ENCODE measurements around the gene TGFBRAP1.
A peak's percentile ranks its signal among the peaks of the same experiment; 100 is the strongest.

Gene TGFBRAP1

DNA sequence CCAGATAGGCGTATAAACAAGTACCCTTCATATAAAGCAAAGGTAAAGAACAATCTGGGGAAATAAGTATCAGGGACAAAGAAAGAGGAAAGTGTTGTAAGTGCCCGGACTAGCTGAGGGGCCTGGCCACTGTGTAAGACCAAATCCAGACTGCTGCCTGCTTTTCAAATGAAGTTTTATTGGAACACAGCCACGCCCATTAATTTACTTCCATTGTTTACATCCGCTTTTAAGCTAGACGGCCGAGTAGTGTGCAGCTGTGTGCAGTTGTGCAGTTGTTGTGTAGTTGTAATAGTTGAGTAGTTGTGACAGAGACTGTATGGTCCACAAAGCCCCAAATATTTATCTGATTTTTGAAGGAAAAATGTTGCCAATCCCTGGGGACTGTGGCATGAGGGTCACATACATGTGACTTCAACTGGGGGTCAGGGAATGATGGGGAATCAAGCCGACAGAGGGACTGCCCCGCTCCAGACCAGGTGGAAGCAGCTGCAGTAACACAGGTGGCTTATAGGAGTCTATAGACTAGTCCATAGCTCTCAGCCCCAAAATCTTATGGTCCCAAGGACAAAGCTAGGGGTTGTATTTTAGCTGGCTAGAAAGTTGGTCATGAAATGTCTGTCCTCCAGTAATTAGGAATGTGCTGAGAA, 39.3 kb upstream of the TGFBRAP1 start:
- POLR2A ChIA-PET (ENCODE audit: low non-redundant PET), result no interaction called here
- H3K27ac ChIP-seq, result no peak overlapping the region
- TF ChIP-seq, protein P1, sequence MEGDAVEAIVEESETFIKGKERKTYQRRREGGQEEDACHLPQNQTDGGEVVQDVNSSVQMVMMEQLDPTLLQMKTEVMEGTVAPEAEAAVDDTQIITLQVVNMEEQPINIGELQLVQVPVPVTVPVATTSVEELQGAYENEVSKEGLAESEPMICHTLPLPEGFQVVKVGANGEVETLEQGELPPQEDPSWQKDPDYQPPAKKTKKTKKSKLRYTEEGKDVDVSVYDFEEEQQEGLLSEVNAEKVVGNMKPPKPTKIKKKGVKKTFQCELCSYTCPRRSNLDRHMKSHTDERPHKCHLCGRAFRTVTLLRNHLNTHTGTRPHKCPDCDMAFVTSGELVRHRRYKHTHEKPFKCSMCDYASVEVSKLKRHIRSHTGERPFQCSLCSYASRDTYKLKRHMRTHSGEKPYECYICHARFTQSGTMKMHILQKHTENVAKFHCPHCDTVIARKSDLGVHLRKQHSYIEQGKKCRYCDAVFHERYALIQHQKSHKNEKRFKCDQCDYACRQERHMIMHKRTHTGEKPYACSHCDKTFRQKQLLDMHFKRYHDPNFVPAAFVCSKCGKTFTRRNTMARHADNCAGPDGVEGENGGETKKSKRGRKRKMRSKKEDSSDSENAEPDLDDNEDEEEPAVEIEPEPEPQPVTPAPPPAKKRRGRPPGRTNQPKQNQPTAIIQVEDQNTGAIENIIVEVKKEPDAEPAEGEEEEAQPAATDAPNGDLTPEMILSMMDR (conservative IDR thresholded peaks at IDR 0.05; ENCODE audit: low read depth), result no peak
- CTCF ChIA-PET, result interaction anchor here (0.7 to 1.1 kb wide), 4 partner anchors 14 to 152 kb away, joined by 3 to 5 read pairs (median 4); no protein-coding TSS in a partner anchor
- no peak for DNase-seq (ENCODE audit: low spot score)

DNA sequence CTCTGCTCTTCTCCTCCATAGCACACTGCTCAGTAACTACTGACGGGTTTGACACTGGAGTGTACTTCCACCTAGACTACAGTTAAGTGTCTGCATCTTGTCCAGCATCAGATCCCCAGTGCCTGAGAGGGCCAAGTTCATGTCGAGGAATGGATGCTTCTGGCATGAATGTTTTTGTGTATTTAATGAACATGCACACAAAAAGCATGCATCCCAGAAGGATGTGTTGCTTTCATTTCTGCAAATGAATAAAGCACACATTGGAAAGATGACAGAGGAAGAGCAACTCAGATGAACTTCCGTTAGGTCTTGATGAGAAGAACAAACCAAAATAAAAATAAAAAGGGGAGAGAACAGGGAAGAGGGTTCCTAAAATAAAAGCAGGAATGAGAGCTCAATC, 35.7 kb upstream of the TGFBRAP1 start:
- TF ChIP-seq, protein P1 (conservative IDR thresholded peaks at IDR 0.05; ENCODE audit: low read depth), result no peak
- no peak overlapping the region for H3K27ac ChIP-seq
- ChIA-PET CTCF (no interaction called here), POLR2A (ENCODE audit: low non-redundant PET) (no interaction called here)
- DNase-seq (ENCODE audit: low spot score), result no peak

DNA sequence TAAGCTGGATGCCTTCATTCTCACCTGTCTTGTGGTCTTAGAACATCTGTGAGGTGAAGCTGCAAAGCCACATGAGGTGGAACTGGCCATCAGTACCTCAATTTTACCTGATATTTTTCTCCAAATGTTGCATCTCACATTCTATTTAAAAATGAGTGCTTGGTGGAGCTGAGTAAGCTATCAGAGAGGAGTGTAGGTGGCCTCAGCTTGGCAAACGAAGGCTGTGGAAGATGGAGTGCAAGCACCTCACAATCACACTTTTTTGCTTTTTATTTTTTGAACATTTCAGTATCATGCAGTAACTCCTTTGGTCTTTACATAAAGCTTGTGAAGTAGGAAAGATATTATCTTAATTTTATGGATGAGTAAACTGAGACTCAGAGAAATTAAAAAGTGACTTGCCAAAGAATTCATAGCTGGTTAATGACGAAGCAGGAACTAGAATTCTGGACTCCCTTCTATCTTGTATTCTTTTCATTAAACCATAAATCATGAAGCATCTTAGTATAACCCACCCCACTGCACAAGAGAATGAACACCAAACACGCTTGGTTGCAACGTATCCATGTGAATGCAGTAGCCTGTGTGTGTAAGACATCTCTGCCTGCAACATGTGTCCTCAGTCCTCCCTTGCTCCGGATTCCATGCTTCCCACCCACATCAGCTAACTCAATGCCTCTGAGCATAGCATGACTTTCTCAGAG, 35.1 kb upstream of the TGFBRAP1 start:
- TF ChIP-seq, protein P1 (conservative IDR thresholded peaks at IDR 0.05; ENCODE audit: low read depth), result no peak
- DNase-seq (ENCODE audit: low spot score), result no peak
- H3K27ac ChIP-seq, result no peak overlapping the region
- CTCF ChIA-PET, result no interaction called here
- POLR2A ChIA-PET (ENCODE audit: low non-redundant PET), result no interaction called here

DNA sequence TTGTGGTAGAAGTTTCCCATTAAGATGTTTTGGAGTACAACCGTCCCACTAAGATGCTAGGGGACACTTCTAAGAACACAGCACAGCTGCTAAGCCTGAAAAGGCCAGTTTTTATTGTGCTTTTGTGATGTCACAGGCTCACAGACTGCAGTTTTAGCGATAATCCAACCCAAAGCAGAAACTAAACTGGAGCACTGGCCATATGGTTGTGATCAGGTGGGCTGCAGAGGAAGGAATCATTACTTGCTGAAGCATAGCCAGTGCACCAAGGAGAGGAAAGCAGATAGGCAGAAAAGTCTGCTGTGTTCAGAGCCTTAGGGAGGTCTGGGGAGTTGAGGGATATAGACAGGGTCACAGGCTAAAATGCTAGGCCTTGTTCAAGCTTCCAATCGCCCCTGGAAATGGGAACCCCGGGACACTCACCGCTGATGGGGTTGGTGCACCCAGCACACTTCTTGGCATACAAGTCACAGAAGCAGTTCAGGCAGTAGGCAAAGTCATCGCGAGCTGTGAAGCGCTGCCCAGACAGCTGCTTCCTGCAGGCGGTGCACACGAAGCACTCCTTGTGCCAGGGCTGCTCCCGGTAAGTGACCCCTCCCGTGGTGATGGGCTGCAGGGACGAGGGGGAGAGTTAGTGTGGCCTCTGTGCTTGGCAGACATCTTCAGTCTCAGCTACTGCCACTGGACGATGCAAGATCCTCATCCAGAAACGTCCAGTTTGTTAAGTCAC, 33.5 kb upstream of the TGFBRAP1 start:
- TF ChIP-seq, protein P1 (conservative IDR thresholded peaks at IDR 0.05; ENCODE audit: low read depth), result no peak
- no peak for DNase-seq (ENCODE audit: low spot score)
- ChIA-PET CTCF (no interaction called here), POLR2A (ENCODE audit: low non-redundant PET) (no interaction called here)
- peak overlapping the region; percentile 18; the same call in 1 of the 2 replicates for H3K27ac ChIP-seq

DNA sequence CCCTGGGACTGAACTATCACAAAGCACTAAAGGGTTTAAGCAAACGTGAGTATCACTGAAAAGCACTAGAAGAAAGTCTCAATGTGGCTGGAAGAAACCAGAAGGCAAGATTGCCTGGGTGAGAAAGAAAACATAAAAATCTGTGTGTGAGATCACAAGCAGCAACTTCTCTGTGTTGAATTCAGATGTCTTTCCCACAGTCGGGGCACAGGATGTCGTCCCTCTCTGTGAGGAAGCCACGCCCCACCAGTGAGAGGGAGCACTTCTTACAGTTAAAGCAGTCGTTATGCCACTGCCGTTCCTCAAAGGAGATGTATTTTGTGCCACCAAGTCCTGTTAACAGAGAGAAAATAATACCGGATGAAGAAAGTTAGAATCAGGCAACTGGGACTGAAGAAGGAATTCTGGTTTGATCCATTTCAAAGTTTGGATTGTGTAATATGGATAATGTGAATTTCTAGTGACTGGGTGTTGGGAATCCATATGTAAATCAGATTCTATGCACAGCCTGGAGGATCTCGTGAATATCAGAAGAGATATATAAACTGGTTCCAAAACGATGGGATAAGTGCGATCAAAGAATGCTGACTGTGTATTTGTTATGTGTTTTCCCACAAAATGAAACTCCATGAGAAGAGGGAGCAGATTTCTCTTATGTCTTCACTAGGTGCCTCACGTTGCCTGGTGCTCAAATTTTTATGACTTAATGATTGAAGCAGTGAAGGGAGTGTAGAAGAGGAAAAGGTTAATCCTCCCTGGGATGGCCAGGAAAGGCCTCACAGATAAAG, 31.8 kb upstream of the TGFBRAP1 start:
- no peak for DNase-seq (ENCODE audit: low spot score)
- H3K27ac ChIP-seq, result no peak overlapping the region
- ChIA-PET POLR2A (ENCODE audit: low non-redundant PET) (no interaction called here), CTCF (no interaction called here)
- TF ChIP-seq, protein P1 (conservative IDR thresholded peaks at IDR 0.05; ENCODE audit: low read depth), result no peak

DNA sequence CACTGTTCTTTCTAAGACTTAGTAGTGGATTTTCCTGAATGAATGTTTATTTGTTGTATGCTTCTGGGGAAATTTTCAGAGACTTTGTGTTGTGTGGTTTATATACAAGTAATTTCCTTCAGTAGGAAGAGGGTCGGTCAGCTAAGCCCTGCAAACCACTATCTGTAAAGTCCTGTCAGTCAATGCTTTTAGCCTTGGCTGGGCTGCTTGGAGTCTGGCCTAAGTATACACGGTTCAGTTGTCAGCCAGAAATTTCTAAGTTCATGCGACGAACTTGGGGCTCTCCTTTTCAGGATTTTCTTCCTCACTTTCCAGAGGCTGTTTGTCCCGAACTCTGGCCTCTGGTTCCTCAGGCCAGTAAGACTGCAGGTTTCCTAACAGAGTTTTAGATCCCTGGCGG, 29.1 kb upstream of the TGFBRAP1 start:
- ChIA-PET CTCF (interaction anchor here (1.7 kb wide), 1 partner anchor 11 kb away, joined by 3 read pairs; no protein-coding TSS in a partner anchor), POLR2A (ENCODE audit: low non-redundant PET) (no interaction called here)
- TF ChIP-seq, protein P1 (conservative IDR thresholded peaks at IDR 0.05; ENCODE audit: low read depth), result no peak
- DNase-seq (ENCODE audit: low spot score), result no peak
- H3K27ac ChIP-seq, result no peak overlapping the region

Data from RWPE1 (cell line).